Measurements from ENCODE around the gene PIK3CD. TPM values are rescaled to one million over a fixed set of nuclear protein-coding genes. Genes with fewer than 3 reads are reported as not detected.

PIK3CD gene
- polyA plus RNA-seq, 1 donor from 2014 or later: 4.2 TPM

GRCh38 chr1:9737671-9738070 is 86.1 kb downstream of the PIK3CD start:
- TF ChIP-seq EP300 (conservative IDR thresholded peaks at IDR 0.05; ENCODE audit: poor library complexity, severe bottlenecking): no peak
- TF ChIP-seq REST (IDR thresholded peaks at IDR 0.05; ENCODE audit: borderline replicate concordance): no peak
- TF ChIP-seq RAD21 (conservative IDR thresholded peaks at IDR 0.05): no peak
- Histone ChIP-seq H3K79me2 (replicated peaks; ENCODE audit: insufficient read depth, low read length) (no peaks in the 10 kb centered on the region), H3K9me2 (ENCODE audit: insufficient read depth, low read length) (no peaks in the 10 kb centered on the region), H3F3A (ENCODE audit: insufficient read depth, low read length, poor library complexity, severe bottlenecking) (no peaks in the 10 kb centered on the region), H3K36me3 (ENCODE audit: insufficient read depth, low read length) (peaks cover 5% of the 10 kb centered on the region), H3K4me2 (ENCODE audit: low read length) (no peak overlapping the region), H3K27me3 (ENCODE audit: insufficient read depth, low read depth, low read length) (no peaks in the 10 kb centered on the region), H3K9ac (ENCODE audit: low read length) (no peak overlapping the region), H3K4me3 (ENCODE audit: low read length) (no peak overlapping the region), H2AFZ (ENCODE audit: low read depth, low read length) (no peak overlapping the region), H4K20me1 (ENCODE audit: insufficient read depth) (no peaks in the 10 kb centered on the region), H3K27ac (ENCODE audit: low read length) (no peak overlapping the region), H3K9me3 (ENCODE audit: low read length) (no peaks in the 10 kb centered on the region)

- H4K20me1 ChIP-seq (ENCODE audit: insufficient read depth): no peaks in the 10 kb centered on the region
- no peak overlapping the region for H3K4me3 ChIP-seq (ENCODE audit: low read length)
- TF ChIP-seq POLR2AphosphoS5 (IDR thresholded peaks at IDR 0.05) (no peak), EZH2 (IDR thresholded peaks at IDR 0.05; ENCODE audit: borderline replicate concordance, insufficient read depth, low read length, poor library complexity, severe bottlenecking) (no peak), CTCF (IDR thresholded peaks at IDR 0.05; ENCODE audit: poor library complexity, severe bottlenecking) (no peak), SMC3 (conservative IDR thresholded peaks at IDR 0.05; ENCODE audit: poor library complexity) (no peak), MXI1 (conservative IDR thresholded peaks at IDR 0.05; ENCODE audit: poor library complexity, severe bottlenecking) (no peak), RAD21 (conservative IDR thresholded peaks at IDR 0.05) (no peak), REST (IDR thresholded peaks at IDR 0.05; ENCODE audit: borderline replicate concordance) (no peak), TAF1 (IDR thresholded peaks at IDR 0.05; ENCODE audit: low read depth) (no peak), EP300 (conservative IDR thresholded peaks at IDR 0.05; ENCODE audit: poor library complexity, severe bottlenecking) (no peak)
- H3K27me3 ChIP-seq (ENCODE audit: insufficient read depth, low read depth, low read length): no peaks in the 10 kb centered on the region
- H3K9ac ChIP-seq (ENCODE audit: low read length): no peak overlapping the region
- H3K36me3 ChIP-seq (ENCODE audit: insufficient read depth, low read length): peaks cover 8% of the 10 kb centered on the region
- no peak overlapping the region for H3K4me2 ChIP-seq (ENCODE audit: low read length)
- no peaks in the 10 kb centered on the region for H3K9me2 ChIP-seq (ENCODE audit: insufficient read depth, low read length)
- H3K79me2 ChIP-seq (replicated peaks; ENCODE audit: insufficient read depth, low read length): no peaks in the 10 kb centered on the region
- H2AFZ ChIP-seq (ENCODE audit: low read depth, low read length): no peak overlapping the region
- no peak overlapping the region for H3K27ac ChIP-seq (ENCODE audit: low read length)
- H3F3A ChIP-seq (ENCODE audit: insufficient read depth, low read length, poor library complexity, severe bottlenecking): no peaks in the 10 kb centered on the region
- H3K9me3 ChIP-seq (ENCODE audit: low read length): no peaks in the 10 kb centered on the region
Observed at GRCh38 chr1:9744106-9744799, 92.7 kb downstream of the PIK3CD start.
